Esophagus muscularis mucosa (tissue), 3 donors: ENCODE data around the gene KCNMB1.

Experiments used
- POLR2A ChIP-seq: fragments of 450-650 bp; IDR thresholded peaks from one replicate; pipeline ENCODE4 v1.6.1; 2017; ENCODE audit warnings: antibody characterized with exemption, moderate library complexity, mild to moderate bottlenecking, low read depth
- TF ChIP-seq, protein P1 (sequence below), 3 experiments: fragments of 200-600 bp in 2 of 3; fragments of 450-650 bp in 1 of 3; sonication (generic) in 2 of 3; IDR thresholded peaks; one replicate each; pipeline ENCODE4 v1.5.1; 2017 to 2019; ENCODE audit warnings: antibody characterized with exemption in 3 of 3, mild to moderate bottlenecking in 2 of 3, moderate library complexity in 1 of 3

DNA sequence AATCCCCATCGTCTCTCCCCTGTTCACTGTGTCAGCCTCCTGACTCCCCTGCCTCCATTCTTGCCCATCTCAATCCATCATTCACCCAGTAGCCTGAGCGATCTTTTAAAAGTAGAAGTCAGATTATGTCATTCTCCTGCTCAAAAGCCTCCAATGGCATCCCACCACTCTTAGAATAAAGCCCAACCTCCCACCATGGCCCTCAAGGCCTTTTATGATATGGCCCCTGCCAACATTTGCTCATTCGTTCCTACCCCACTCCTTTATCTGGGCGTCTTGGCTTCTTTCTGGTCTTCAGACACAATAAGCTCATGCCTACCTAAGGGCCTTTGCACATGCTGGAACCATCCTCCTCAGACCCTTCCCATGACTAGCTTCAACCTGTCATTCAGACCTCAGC lies 35.5 kb upstream of the KCNMB1 start:
- TF ChIP-seq, protein P1, sequence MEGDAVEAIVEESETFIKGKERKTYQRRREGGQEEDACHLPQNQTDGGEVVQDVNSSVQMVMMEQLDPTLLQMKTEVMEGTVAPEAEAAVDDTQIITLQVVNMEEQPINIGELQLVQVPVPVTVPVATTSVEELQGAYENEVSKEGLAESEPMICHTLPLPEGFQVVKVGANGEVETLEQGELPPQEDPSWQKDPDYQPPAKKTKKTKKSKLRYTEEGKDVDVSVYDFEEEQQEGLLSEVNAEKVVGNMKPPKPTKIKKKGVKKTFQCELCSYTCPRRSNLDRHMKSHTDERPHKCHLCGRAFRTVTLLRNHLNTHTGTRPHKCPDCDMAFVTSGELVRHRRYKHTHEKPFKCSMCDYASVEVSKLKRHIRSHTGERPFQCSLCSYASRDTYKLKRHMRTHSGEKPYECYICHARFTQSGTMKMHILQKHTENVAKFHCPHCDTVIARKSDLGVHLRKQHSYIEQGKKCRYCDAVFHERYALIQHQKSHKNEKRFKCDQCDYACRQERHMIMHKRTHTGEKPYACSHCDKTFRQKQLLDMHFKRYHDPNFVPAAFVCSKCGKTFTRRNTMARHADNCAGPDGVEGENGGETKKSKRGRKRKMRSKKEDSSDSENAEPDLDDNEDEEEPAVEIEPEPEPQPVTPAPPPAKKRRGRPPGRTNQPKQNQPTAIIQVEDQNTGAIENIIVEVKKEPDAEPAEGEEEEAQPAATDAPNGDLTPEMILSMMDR (IDR thresholded peaks at IDR 0.05), result no peak
- TF ChIP-seq POLR2A, result no peak
